ENCODE data around the gene LINGO3.

The LINGO3 gene

DNA sequence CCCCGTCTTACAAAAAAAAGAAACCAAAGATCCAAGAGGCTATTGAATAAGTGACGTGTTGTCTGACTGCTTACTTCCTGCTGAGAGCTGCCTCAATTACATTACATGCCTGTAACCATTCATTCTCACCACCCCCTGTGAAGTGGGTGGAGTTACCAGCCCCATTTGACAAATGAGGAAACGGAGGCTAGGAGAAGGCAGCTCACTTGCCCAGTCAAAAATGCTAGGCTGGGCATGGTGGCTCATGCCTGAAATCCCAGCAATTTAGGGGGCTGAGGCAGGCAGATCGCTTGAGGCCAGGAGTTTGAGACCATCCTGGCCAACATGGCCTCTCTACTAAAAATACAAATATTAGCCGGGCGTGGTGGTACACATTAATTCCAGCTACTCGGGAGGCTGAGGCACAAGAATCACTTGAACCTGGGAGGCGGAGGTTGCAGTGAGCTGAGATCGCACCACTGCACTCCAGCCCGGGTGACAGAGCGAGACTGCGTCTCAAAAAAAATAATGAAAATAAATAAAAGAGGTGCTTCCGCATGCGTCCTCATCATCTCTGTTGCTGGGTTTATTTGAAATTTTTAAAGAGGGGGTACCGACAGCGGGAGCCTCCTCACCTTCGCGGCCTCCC is 19.9 kb upstream of the LINGO3 start:
- DNase-seq, result peak in 10 of 51 donors; percentile 16 to 58 (median 25)

DNA sequence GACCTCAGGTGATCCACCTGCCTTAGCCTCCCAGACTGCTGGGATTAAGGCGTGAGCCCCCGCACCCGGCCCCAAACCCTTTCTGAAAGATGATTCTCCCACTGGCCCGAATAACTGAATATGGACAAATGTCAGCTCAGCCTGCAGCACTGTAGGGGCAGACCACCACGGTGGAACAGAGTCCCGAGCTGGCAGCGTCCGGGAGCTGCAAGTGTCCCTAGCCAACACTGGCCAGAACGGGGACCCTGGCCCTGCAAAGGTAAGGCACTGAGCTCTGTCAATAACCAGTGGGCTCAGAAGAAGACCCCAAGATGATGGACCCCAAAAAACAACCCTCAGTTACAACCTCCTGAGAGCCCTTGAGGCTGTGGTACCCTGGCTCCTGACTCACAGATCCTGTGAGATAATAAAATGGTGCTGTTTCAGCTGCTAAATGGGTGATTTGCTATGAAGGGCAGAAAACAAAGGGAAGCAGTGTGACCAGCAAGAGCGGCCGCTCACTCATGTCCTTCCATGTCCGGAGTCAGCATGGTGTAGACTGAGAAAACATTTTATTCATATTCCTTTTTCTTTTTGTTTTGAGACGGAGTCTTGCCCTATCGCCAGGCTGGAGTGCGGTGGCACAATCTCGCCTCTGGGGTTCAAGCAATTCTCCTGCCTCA is 18.9 kb upstream of the LINGO3 start:
- no peak for DNase-seq

GRCh38 chr19:2325281-2326046 is 17.5 kb upstream of the LINGO3 start:
- DNase-seq, result no peak

GRCh38 chr19:2324220-2324948 is 16.4 kb upstream of the LINGO3 start:
- DNase-seq, result no peak

GRCh38 chr19:2323707-2324106 is 15.8 kb upstream of the LINGO3 start:
- no peak for DNase-seq

DNA sequence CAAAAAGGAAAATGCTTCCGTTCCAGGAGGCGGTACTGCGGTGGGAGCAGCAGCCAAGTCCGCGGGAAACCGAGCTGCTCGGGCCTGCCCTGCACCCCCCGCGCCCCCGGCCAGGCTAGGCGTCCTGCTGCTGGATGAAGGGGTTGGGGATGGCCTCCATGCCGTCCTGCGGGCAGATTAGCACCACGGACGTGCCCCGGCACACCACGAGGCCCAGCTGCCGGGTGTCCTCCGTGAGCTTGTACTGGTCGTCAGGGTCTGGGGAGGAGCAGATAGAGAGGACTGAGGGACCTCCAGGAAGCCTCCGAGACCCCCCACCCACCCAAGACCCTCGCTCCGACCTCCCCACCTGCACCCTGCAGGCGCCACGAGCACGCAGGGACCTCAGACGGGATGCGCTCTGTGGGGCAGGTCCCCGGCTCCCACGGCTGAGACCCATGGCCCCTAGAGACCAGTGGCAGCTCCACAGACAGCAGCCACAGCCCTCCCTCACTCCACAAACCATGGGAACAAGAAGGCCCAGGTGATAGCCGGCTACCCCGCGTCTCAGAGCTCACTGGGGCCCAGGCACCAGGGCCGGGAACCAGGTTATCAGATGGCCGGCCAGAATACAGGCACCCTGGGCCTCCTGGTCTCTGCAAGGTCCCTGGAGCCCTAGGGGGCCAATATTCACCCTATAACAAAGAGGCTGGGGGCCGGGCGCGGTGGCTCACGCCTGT is 13.8 kb upstream of the LINGO3 start:
- no peak for DNase-seq

DNA sequence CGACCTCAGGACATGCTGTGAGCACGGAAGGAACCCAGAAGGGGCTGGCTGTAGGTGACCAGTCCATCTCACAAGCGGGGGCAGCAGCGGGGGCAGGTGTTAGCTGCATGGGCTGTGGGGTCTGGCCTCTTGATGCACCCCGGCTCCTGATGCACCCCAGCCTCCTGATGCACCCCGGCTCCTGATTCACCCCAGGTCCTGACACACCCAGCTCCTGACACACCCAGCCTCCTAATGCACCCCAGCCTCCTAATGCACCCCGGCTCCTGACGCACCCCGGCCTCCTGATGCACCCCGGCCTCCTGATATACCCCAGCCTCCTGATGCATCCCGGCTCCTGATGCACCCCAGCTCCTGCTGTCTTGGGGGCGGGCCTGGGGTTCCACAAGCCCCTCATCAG is 13.0 kb upstream of the LINGO3 start:
- DNase-seq, result no peak

GRCh38 chr19:2320049-2320448 is 12.1 kb upstream of the LINGO3 start:
- DNase-seq, result no peak

GRCh38 chr19:2319551-2319950 is 11.6 kb upstream of the LINGO3 start:
- DNase-seq, result no peak

- DNase-seq, result no peak
These were observed 11.0 kb upstream of the LINGO3 start for GRCh38 chr19:2318923-2319322.

- DNase-seq, result no peak
These were observed 9.8 kb upstream of the LINGO3 start for GRCh38 chr19:2317756-2318155.

- DNase-seq, result no peak
These were observed 9.3 kb upstream of the LINGO3 start for GRCh38 chr19:2317300-2317699.

- DNase-seq, result peak in 46 of 51 donors; percentile 13 to 82 (median 56)
These were observed 7.9 kb upstream of the LINGO3 start for GRCh38 chr19:2315818-2316353.

- no peak for DNase-seq
These were observed 7.3 kb upstream of the LINGO3 start for GRCh38 chr19:2315121-2315817.

DNA sequence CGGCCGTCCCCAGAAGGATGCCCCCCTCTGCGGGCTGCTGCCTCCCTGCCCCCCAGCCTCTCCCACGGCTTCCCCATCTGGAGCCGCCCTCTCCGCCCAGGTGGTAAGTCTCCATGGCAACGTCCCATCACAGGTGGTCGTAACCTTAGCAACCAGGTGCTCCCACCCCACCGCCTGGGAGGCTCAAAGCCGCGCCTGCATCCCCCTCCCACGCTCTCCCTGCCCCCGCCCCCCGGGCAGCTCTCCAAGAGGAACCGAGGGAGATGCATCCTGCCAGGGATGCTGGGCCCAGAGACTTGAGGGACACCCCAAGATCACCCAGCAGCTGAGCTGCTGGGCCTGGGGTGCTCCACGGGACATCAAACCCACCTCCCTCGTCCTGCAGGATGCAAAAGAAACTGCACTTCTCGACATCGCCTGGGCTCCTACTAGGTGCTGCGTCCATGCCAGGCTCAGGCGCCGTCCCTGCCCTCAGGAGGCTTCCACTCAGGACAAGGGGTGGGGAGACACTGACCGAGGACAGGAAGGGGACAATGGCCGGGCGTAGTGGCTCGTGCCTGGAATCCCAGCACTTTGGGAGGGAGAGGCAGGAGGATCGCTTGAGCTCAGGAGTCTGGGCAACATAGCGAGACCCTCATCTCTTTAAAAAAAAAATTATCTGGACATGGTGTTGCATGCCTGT is 5.0 kb upstream of the LINGO3 start:
- DNase-seq, result peak in 2 of 51 donors; percentile 30 to 35

DNA sequence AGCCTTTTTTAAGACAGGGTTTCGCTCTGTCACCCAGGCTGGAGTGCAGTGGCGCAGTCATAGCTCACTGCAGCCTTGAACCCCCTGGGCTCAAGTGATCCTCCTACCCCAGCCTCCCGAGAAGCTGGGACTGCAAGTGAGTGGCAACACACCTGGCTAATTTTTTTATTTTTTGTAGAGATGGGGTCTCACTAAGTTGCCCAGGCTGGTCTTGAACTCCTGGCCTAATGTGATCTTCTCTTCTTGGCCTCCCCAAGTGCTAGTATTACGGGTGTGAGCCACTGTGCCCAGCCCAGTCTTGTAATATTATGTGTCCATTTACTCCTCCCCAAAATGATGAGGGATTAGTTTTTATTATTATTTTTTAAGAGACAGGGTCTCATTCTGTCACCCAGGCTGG is 3.1 kb upstream of the LINGO3 start:
- DNase-seq, result no peak

DNA sequence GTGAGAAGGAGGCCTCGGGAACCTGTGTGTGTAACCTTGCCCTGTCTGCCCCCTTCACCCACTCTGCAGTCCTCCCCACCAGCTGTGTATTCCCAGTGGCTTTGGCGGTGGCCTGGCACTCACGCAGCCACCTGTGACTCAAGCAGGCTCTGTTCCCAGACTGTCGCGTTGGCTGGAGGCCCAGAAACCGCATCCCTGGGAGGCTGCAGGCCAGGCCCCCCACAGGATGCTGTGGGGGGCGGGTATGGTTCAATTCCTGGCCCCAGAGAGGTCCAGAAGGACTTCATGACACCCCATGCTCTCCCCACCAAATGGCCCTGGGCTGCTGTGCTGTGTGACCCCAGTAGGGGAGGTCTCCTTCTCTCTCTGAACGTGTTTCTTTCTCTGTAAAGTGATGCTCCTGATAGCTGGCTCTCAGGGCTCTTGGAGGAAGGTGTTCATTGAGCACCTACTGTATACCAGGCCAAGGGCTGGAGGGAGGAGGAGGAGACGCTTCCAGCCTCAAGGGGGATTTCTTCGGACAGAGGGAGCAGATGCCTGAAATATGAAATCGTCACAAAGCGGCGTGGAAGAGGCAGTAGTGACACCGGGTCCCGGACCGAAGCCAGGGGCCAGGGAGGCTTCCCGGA is 1.9 kb upstream of the LINGO3 start:
- DNase-seq, result peak in 34 of 51 donors; percentile 5 to 78 (median 52)

DNA sequence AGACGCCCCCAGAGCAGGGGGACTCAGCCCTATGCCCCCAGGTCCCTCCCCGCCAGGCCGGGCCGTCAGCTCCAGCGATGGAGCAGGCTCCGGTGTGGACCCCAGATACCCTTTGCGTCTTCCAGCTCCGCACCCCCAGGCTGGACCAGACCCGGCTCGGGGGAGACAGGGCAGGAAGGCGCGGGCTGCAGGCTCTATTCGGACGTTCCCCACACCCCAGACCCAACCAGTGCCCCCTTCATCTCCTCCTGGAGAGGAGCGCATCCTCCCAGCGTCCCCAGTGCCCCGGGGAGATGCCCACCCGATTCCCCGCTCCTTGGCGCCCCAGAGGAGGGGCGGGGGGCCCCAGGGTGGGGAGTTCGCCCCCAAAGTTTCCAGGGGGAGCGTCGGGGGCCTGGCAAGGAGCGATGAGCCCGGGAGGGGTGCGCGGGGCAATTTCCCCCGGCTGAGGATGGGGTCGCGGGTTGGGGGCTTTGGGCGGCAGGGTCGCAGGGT is 389 bp downstream of the LINGO3 start:
- DNase-seq, result no peak

DNA sequence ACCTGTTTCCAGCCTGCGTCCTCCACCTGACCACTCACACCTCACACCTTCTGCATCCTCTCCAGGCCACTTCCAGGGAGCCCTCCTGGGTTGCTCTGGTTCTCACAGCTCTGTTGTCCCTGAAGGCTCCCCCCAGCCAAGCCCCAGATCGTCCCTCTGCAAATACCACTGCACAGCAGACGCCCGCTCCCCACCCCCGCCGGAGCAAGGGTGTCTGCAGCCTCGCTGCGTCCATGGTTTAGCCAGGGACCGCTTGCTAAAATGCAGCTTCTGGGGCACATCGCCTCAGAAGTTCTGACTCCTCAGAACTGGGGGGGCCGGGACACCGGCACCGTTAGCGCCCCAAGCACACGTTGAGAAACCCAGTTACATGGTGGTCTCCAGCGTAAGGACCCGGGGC is 983 bp downstream of the LINGO3 start:
- no peak for DNase-seq
